22Rv1 (cell line): ENCODE data around the gene HOXD11.

Experiments
- H3K27ac ChIP-seq: fragments of 450-650 bp; 2 replicates; pipeline ENCODE4 v1.5.1; 2017
- CTCF ChIP-seq: fragments of 450-650 bp; IDR thresholded peaks from 2 replicates; pipeline ENCODE4 v1.5.1; 2017; ENCODE audit warnings: mild to moderate bottlenecking
- ZFX ChIP-seq: fragments of 450-650 bp; IDR thresholded peaks from 2 replicates; pipeline ENCODE4 v1.6.1; 2017; ENCODE audit warnings: antibody characterized with exemption, borderline replicate concordance

HOXD11 gene

GRCh38 chr2:176137906-176138305 is 30.8 kb downstream of the HOXD11 start:
- no peak overlapping the region for H3K27ac ChIP-seq
- TF ChIP-seq CTCF (no peak), ZFX (no peak)

DNA sequence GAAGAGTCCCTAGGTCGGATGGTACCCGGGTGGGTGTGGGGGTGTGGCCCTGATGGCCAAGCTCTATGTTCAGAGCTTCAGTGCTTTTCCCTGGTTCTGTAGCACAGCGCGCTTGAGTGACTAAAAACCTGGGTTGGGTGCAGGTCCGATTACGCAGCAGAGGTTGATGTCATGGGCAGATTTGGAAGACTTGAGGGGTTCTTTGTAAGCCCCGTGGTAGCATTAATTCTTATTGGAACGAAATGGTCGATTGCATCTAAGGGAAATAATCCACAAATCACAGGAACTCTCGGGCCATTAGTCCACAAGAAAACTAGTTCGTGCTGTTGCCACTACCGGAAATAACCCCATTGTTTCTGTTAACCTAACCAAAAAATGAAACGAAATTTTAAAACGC is 31.4 kb downstream of the HOXD11 start:
- no peak for TF ChIP-seq ZFX
- no peak for TF ChIP-seq CTCF
- no peak overlapping the region for H3K27ac ChIP-seq

GRCh38 chr2:176138923-176139660 is 32.0 kb downstream of the HOXD11 start:
- TF ChIP-seq ZFX (no peak), CTCF (no peak)
- H3K27ac ChIP-seq, result no peak overlapping the region

DNA sequence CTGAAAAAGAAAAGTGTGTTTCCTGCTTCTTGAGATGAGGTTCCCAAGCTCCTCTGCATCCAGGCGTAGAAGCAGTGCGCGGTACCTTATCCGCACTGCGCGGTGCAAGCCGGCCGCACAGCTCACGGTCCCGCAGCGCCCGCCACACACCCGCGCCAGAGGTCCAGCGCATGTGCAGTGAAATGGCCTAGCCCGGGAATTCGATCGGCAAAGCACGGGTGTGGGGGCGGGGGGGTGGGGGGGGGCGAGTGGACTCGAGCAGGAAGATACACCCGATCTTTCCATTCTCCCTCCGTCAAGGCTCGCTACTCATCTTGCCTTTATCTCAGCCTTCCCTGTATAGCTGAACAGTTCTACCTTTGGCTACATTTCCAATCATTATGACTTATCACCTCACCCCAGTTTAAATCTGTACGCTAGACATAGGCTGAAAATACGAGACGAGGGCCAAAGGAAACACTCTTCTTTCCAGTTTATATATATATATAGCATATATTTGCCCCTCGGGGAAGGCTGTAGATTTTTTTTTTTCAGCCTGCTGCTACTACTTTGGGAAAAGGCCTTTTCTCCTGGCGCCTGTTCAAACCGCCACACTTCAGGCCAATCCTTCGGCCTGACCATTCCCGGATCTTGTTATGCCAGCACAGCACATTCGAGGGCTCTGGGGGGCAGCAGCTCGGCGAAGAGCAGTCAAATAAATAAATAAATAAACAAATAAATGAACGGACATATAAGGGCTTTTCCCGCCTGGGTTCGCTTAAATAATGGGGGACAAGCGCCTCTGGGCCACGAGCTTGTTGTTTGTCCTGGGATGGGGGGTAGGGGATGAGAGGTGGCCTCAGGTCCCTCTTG is 32.8 kb downstream of the HOXD11 start:
- H3K27ac ChIP-seq, result no peak overlapping the region
- no peak for TF ChIP-seq ZFX
- TF ChIP-seq CTCF, result no peak

GRCh38 chr2:176140513-176141317 is 33.6 kb downstream of the HOXD11 start:
- no peak overlapping the region for H3K27ac ChIP-seq
- no peak for TF ChIP-seq ZFX
- peak; percentile 79 for TF ChIP-seq CTCF

- no peak overlapping the region for H3K27ac ChIP-seq
- no peak for TF ChIP-seq CTCF
Measured at GRCh38 chr2:176142281-176142680, 35.2 kb downstream of the HOXD11 start.
